Ecto neural progenitor cell (in vitro differentiated cells): ENCODE results near the gene MOB2.

Experiments used
- DNase-seq: peaks from one replicate; pipeline ENCODE4 v3.0.0-alpha.2; 2018; ENCODE audit warnings: low spot score

Gene MOB2, protein sequence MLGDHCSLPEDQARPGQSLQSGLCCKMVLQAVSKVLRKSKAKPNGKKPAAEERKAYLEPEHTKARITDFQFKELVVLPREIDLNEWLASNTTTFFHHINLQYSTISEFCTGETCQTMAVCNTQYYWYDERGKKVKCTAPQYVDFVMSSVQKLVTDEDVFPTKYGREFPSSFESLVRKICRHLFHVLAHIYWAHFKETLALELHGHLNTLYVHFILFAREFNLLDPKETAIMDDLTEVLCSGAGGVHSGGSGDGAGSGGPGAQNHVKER

GRCh38 chr11:1486054-1486825 lies at the start of gene MOB2:
Gene MOB2 (minus strand): TSS chr11:1486779. CDS start chr11:1486556, 223 bp downstream.
- DNase-seq, result no peak

DNA sequence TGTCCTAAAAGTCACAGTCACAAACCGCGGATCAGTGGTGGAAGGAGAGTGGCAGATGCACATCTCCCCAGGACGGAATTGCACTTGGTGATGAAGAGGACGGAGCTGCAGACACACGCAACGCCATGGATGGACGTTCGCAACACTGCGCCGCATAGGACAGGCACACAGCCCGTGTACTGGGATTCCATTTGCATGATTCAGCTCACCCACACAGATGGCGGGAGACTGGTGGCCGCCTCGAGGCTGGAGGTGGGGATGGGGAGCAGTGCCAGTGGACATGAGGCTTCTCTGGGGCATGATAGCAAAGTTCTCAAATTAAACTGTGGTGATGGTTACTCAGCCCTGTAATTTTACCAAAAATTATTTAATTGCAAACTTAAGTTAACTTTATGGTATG lies 48.1 kb upstream of the MOB2 start:
- DNase-seq, result no peak

GRCh38 chr11:1534171-1534570 lies 47.6 kb upstream of the MOB2 start:
- DNase-seq, result no peak

GRCh38 chr11:1533342-1533725 lies 46.8 kb upstream of the MOB2 start:
- no peak for DNase-seq

- DNase-seq, result no peak
Measured at GRCh38 chr11:1532606-1533341, 46.2 kb upstream of the MOB2 start.

DNA sequence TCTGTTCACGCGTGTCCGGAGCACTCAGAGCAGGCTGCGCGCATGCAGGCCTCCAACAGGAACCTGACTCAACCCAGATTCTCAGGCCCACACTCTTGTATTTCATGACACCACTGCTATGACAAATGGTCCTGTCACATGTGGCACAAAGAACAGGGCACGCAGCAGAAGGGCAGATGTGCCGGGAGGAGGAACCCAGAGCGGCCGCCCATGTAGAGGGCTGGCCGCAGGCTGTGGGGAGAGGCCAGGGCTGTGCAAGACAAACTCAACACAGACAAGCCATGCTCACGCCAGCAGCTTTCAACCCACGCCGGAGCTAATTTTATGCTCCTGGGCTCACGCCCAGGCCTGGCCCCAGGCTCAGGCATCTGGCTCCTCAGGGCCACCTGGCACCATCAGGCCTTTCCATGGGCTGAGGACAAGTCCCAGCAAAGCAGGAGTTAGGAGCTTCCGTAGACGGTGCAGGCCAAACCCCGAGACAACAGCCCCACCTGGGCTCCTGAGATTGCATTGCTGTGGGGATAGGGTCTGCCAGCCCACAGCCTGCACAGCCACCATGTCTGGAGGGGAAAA lies 45.5 kb upstream of the MOB2 start:
- DNase-seq, result no peak

DNA sequence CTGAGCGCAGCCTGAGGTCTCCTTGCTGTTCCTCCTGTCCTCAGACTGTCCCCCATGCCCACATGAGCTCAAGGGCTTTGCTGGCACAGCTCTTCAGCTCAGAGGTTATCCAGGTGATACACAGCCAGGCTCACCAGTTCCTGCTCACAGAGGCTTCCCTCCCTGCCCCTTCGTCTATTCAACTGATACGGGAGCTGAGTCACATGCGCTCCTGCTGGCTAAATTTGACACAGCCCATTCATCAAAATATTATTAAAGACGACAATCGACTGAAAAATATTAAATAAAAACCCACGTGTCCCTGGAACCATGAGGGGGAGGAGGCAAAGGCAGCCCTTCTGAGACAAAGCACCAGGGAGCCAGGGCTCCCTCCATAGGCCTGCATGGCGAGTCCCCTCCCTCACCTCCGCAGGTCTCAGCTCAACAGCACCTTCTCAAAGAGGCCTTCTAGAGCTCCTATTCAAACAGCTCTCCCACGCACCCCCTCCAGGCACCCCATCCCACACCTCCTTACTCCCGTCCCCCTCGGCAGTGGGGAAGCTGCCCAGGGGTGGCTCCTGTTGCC lies 45.0 kb upstream of the MOB2 start:
- no peak for DNase-seq

DNA sequence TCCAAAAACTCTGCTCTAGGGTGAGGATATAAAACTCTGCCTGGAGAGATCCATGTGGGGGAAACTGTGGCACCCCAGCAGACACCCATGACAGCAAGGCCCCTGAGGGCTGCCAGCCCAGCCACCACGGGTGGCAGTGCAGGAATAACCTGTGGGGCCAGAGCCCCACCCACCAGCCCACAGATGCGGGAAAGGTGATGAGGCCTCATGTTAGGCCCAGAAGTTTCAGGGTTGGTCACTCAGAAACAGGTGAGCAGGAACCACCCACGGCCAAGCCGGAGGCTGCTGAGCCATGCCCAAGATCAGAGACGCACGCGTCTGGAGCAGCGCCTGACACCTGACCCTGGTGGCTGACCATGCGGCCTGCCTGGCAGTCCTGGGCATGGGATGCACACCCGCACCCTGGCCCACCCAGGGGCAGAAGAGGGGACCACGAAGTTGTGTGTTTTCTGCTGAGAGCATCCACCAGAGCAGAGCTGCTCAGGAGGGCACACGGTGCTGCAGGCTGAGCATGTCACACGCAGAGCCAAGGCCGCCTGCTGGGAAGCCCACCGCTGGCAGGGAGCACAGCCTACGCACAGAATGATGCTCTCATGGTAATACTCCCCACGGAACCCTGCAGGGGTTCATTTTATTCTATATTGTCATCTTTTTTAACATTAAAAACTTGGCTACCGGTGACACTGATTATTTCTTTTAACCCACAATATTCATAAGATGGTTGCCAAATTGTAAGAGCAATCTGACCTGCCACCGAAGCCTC lies 44.3 kb upstream of the MOB2 start:
- DNase-seq, result no peak

DNA sequence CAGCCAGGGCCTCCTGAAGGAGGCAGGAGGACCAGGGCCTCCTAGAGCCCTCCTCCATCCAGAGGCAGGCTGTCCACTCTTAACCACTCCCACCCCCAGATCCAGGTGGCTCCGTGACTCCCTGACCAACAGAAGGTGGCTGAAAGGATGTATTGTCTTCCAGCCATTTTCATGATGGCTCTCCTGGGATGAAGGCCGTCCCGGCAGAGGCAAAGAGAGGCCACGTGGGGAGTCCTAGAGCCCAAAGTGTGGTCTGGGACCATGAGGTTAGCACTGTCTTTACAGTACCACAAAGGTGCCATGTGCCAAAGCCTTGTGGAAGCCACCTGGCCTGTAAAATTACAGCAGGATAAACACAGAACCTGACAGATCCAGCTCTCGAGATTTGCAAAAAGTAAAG lies 43.2 kb upstream of the MOB2 start:
- DNase-seq, result no peak

DNA sequence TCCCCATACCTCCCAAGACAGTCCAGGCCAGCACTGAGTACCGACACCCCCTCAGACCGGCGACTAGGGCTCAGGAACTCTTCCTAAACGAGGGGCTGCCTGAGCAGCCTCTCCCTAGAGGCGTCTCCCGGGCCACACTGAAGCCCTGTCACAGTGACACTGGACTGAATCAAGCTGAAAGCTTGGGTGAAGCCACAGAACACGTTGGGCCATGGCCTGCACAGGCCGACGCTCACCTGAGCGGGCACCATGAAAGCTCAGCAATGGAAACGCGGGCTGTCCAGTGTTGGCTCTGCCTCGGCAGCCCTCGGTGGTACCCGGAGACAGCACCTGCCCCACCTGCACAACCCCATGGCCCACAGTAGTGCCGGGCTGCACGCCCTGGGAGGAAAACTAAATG lies 42.7 kb upstream of the MOB2 start:
- DNase-seq, result no peak

DNA sequence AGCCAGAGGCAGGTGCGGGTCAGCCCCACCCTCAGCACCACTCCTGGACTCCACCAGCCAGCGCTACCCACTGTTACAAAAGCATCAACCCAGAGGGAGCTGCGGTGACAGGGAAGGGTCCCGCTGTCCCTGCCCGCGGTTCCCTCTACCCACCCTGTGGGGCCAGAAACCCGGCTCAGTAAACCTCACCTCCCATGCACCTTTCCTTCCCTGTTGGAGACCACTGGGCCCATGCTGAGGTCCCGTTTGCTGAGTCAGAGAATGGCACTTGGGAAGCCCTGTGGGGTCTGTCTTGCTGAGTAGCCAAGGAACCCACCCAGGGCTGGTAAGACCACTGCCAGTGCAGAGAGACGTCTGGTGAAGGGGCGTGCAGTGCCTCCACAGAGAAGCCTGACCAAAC lies 42.1 kb upstream of the MOB2 start:
- DNase-seq, result no peak

GRCh38 chr11:1526785-1527184 lies 40.2 kb upstream of the MOB2 start:
- no peak for DNase-seq

- no peak for DNase-seq
Measured at GRCh38 chr11:1523779-1524178, 37.2 kb upstream of the MOB2 start.

DNA sequence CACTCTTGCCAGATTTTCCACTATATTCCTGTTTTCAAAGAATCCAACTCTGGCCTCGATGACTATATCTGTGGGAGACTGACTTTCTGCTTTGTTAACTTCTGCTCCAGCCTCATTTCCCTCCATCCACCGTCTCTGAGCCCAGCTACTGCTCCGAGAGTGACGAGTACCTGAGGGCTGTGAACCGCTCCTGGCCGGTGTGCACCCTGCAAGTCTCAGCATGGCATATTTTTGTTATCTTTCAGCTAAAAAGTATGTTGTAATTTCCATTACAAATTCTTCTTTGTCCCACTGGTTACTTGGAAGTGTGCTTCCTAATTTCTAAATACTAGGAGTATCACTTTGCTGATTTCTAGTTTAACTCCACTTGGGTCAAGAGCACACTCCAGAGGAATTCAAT lies 36.5 kb upstream of the MOB2 start:
- no peak for DNase-seq

- DNase-seq, result no peak
Measured at GRCh38 chr11:1522081-1522424, 35.5 kb upstream of the MOB2 start.

DNA sequence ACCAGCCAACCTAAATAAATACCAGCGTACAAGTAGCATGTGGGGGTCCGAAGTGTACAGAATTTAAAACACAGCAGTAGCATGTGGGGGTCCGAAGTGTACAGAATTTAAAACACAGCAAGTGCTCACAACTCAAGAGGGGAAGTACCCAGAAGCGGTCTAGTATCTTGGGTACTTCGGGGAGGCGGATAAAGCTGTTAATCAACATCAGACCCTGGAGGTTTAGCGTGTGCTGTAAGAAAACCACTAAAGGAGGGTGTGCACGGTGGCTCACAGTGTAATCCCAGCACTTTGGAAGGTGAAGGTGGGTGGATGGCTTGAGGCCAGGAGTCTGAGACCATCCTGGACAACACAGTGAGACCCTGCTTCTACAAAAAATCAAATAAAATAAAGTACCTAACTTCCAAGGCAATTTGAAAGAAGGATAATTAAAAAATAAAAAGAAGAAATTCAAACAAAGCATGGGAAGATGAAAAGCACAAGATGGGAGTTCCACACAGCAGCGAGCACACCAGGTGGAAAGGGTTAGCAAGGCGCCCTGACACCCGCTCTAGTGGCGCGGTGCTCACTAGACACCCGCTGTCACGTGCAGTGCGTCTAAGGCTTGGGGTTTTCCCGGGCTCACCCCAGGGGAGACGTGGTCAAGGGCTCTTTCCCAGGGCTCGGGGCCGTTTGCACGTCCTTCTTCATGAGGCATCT lies 35.0 kb upstream of the MOB2 start:
- no peak for DNase-seq

GRCh38 chr11:1520663-1521267 lies 34.2 kb upstream of the MOB2 start:
- no peak for DNase-seq

DNA sequence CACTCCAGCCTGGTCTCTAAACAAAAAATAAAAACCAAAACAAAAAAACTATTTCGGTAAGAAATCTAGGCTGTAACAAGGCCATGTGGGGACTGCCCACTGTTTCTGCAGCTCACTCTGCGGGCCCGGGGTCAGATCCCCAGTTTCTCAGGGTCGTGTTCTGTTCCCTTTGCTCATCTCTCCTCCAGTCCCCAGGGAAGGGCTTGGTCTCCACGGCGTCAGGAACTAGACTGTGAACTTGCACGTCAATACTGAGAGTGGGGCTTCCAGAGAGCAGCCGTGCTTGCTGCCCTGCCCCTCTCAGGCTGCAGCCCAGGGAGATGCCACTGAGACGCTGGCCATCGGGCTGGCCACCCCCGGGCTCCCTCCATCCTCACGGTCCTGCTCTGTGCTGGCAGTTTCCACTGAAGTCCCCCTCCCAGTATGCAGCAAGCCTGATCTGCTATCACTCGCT lies 33.7 kb upstream of the MOB2 start:
- DNase-seq, result no peak

- DNase-seq, result no peak
Measured at GRCh38 chr11:1519028-1520010, 32.7 kb upstream of the MOB2 start.
